Glomerular endothelial cell (primary cell): Measurements from ENCODE around the gene BLNK. TPM values are rescaled to one million over a fixed set of nuclear protein-coding genes. Genes with fewer than 3 reads are reported as not detected.

Source experiments
- DNase-seq: peaks from one replicate; pipeline ENCODE4 v3.0.0-alpha.2; 2011; ENCODE audit warnings: low read depth, low spot score; ENCODE audit errors: extremely low read depth
- total RNA-seq: library from RNA; depleted of rRNA; stranded (reverse); fragments of >200 nt; gene quantifications from 2 replicates; pipeline ENCODE4 v1.2.3, GENCODE V29; 2015

Gene BLNK
- total RNA-seq, 1 donor from 2014 or later: not detected

DNA sequence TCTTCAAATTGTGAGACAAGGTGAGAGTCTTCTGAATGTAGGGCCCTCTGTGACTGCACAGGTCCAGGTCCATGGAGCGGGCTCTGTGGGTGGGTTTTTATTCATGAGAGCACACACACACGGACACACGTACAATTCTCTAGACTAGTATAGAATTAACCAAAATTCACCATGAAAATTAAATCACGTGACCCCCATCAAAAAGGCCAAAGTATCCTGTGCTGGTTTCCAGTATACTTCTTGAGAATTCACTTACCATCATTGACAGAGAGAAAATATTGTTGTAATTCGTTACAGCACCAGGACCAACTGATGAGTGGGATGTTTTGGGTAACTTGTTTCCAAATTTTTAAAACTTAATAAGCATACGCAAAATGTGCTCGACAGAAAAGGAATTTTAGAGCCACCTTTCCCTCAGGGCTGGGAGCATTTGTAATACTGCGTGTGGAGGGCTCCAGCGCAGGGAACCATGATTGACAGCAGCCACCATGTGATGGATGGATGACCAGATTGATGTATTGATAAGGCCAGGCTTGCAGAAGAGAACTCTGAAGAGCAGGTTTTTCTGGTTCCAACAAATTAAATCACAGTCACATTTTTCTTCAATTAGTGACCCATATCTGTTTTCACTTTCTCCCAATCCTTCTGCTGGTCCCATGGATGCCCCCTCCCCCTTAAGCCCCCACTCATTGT lies 18.0 kb upstream of the BLNK start:
- no peak for DNase-seq

DNA sequence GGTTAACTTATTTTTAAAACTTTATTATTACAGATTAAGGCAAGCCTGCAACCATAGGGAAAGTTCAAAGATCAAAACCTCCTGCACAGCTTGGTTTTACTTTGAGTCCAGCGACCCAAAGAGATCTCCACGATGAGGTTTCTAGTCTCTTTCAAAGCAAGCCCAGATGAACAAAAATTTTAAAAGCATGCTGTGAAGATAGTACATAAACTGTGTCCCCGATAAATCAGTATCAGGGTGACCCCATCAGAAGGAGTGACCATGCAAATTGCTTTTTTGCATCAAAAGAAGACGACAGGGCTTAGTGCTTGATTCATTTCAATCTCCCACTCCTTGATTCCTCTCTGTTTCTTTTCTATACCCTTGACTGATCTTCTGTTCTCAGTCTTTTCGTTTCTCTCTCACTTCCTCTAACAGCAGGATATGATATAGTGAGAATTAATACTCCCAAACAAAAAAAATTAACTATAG lies 16.8 kb upstream of the BLNK start:
- DNase-seq: no peak

DNA sequence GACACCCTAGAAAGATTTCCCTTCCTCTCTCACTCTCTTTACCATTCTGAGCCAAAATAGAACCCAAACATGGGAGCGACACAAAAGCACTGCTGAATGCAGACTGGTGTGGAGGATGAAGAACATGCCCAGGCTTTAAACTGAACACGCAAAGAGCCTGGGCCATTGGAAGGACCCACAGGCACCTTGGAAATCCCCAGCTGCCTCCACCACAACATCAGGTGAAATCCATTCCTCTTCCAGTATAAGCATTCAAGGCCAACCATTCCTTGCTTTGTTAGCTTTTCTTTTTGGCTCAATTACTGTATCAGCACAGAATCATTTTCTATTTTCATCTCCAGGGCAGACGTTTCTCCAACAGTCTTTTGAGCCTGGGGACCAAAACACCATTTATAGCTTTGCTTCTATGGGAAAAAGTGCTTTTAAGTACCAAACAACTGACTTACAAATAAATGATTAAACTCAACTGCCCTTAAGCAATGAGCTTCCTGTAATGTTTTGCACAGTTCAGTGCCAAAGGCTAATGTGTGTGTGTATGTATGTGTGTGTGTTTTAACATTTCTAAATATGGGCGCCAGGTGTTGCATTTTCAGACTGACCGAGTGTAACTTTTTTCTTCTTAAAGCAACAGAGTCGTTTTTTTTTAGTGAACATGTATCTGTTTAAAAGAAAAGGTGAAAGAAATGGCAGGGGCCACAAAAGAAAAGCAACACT lies 16.2 kb upstream of the BLNK start:
- DNase-seq: no peak

DNA sequence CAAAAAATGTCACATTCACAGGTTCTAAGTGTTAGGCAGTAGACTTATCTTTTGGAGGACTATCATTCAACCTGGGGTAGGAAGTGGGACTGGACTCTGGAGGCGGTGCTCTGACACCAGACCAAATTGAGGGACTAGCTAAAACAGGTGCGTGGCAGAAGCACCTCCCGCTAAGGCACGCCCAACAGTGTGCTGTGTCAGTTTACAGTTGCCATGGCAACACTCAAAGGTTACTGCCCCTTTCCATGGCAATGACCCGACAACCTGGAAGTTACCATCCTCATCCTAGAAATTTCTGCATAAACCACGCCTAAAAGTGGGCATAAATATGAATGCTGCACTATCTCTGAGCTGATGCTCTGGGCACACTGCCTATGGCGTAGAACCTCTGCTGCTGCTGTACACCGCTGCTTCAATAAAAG lies 14.0 kb upstream of the BLNK start:
- no peak for DNase-seq

DNA sequence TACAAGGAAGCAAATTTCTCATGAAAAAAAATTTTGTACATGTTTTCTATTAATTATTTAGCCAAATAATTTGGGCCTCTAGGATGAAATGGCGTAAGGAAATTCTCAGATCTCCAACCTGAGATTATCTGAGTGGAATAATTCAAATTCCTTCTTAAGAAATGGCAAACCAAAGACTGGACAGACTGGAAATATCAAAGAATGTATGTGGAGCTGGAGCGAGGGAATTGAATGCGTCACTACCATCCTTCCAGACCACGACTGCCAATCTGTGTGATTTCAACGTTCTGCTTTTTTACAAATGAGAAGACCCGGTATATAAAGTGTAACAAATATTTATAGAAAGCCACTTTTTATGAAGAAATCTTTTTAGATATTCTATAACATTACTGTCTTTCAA lies 12.4 kb upstream of the BLNK start:
- no peak for DNase-seq

DNA sequence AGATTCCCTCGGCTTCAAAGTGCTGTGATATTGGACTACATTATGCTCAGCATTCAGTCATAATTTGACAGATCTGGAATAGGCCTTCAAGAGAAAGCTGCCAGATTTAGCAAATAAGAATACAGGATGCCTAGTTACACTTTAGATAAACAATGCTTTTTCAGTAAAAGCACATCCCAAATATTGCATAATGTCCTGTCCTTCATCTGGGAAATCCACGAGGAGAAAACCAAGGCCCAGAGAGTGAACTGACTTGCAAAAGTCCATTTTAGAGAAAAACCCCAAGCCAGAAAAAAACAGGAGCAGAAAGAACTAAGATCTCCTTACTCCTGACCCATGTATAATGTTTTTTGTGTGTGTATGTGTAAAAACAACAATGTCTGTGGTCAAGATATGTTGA lies 12.0 kb upstream of the BLNK start:
- no peak for DNase-seq

DNA sequence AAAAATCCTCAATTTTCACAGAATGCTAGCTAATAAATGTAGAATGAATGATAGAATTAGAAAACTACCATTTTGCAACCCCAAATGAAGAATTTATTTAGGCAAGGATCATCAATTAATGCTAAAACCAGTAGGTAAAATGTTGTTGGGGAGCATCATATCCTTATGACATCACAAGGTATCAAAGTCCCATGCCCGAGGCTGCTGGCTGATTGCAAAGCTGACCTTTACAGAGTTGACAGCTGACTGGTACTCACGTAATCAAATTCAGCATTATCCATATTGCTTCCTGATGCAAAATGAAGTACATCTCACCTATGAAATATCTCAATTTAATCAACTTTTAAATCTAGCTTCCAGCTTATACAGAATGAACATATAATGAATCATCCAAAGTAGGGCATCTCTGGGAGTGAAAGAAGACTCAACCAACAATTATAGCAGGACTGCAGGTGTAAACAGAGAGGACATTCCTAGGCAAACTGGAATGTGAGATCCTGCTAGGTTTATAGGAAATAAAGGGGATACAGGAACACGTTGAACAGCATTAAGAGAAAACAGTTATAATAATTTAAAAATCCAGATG lies 10.2 kb upstream of the BLNK start:
- no peak for DNase-seq

DNA sequence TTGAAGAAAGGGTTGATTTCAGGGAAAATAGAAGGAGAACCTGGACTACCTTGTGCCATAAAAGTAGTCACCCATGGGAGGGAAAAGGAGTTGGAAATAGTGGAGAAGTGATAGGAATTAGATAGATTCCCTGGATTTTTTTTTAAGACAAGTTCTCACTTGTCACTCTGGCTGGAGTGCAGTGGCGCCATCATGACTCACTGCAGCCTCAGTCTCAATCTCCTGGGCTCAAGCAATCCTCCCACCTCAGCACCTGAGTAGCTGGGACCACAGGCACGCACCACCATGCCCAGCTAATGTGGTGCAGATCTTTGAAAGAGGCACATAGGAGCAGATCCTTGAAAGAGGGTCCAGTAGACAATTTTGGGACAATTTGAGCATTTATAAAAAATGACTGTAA lies 9.5 kb upstream of the BLNK start:
- DNase-seq: no peak

DNA sequence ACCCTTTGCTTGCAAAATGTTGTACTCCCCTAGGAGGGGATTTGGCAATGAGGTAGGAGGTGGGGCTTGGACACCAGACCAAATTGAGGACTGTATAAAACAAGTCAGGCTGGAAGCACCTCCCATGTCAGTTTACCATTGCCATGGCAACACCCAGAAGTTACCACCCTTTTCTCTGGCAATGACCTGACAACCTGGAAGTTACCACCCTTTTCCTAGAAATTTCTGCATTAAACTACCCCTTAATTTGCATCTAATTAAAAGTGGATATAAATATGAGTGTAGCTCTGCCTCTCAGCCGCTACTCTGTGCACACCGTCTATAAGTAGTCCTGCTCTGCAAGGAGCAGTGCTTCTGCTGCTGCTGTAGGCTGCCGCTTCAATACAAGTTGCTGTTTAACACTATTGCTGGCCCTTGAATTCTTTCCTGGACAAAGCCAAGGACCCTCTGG lies 7.8 kb upstream of the BLNK start:
- no peak for DNase-seq

DNA sequence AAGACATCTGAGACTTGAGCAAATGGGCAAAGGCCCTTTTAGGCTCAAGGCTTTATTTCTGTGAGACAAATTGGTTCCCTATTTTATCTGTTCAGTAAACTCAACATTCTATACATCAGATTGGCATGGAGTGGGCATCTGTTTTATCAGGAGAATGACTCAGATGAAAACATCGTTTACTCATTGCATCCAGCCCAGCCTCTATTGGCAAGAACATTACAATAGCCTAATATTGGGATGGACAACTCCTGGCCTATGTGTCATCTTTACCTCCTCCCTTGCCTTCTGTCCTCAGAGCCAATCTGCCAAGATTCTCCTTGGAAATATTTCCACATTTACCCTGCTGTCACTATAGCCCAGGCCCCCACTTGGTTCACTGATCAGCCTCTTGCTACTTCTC lies 5.5 kb upstream of the BLNK start:
- DNase-seq: no peak

DNA sequence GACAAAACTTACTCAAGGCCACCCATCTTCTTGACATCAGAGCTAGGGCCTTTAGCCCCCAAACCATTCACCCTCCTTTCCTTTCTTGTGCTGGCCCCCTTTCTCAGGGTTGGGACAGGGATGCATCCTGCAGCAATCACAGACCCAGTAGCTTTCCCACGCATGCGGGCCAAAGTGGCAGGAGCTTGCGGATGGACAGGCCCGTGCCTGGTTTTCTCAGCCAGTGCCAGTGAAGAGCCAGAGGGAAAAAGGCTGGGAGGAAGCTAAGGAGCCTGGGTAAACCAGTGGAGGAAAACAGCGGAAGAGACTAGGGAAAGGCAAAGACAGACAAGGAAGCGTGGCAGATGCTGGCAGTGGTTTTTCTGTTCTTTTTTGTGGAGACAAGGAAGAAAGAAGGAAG lies 5.1 kb upstream of the BLNK start:
- no peak for DNase-seq

DNA sequence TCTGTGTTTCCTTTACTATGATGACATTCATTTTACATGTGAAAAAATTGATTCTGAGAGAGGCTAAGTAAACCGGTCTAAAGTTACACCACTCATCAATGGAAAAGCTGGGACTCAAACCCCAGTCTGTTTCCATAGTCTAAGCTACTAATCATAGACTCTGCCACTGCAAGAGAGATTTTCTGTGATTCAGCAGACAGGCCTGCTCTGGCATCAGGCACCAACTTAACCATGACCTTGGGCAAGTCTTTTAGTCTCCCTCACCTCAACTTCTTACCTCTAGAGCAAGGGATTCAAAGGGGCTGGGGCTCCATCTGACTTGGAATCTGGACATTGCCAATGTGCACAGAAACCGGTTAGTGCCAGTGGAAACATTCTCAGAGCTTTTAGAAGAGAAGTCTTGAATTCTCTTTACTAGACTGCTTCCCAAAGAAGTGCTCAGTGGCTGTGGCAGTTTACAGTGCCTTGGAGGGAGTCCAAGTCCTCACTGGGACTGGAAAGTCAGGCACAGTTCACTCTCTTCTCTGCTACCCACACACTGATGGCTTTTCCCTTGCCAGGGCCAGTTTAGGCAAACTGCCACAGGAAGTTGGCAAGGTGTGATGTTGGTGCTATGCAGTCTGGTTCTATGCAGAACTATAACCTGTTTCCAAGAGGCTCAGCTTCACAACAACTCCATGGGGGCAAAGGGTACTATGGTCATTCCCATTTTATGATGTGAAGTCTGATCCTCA lies 4.5 kb upstream of the BLNK start:
- DNase-seq: no peak

DNA sequence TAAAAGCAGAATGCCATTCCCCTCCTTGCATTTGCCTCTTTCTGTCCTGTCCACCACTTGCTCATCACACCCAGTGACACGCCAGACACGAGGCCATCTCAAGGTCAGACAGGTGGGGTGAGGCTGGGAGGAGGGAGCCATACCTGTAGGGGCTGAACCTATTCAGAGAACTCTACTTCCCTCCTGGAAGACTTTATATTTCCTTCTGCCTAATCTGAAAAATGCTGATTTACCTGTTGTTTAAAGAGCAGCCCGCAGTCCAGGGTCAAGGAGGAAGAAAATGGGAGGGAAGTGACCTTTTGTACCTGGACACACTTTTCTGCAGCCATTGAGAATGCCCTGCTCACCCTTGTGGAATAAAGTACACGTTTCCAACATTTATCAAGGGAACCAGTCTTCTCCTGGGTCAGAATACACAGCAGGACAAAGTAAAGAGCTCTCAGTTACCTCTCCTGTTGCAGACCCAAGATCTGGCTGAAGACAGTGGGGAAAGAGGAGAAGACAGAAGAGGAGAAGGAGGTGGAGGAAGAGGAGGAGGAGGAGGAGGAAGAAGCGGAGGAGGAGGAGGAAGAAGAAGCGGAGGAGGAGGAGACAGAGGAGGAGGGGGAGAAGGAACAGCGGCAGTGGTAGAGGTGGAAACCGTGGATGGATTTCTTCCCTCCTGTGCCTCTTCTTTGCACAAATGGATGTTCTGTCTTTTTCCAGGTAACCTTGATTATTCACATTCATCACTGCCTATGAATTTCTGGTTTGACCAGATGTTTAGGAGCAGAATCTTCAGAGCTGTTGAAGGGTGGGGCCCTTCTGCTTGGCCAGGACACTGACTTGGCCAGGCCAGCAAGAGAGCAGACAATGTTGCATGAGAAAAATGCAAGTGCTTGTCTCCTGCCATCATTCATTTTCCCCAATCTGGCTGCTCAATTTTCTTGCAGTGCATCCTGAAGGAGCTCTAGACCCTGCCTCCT lies 1.2 kb upstream of the BLNK start:
- no peak for DNase-seq

DNA sequence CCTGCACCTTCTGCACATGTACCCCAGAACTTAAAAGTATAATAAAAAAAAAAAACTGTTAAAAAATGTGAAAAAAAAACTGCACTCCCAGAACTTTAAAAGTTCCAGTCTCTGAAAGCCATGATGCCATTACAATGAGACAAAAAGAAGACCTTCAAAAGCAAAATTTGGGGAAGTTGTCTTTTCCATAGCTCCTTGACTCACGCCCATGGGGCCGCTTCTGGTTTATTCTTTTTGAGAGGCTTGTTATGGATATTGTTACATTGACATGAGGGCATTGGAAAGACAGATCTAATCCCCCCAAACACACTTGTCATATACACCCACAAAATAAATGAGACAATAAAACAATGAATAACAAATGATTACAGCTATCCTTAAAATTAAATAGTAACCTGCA lies 798 bp downstream of the BLNK start:
- no peak for DNase-seq

DNA sequence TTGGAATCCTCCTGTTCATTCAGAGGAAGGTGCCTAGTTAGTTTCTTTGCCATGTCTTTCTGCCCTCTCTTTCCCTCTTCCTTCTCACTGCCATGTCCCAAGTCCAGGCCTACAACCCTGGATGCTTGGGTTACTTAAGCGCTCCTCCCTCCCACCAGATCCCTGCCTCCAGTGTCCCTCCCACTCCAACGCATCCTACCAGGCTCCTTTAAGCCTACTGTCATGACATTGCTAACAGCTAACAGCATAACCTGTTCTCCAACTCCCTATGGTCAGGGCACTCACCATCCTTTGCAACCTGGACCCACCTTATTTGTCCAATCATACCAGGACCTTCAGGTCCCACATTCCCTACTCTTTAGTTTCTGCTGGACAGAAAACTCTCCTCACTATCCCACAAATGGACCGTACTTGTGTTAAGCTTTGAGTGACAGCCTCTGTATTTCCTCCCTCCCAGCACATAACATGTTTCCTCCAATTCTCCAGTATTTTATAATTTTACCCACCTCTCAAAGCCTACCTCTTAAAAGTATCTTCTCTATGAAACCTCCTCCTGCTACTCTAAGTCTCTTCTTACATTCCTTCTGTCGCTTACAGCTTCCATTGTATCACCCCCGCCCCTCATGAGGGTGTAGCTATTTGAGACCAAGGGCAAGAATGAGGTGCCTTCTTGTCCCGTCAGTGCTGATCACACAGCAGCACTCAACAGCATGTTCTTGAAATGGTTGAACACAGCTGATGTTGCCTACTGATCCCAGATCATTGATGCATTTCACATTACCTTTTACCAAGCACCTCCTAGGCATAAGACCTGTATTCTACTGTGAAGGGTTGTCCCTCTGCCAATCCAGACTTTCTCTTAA lies 1.7 kb downstream of the BLNK start:
- DNase-seq: no peak

DNA sequence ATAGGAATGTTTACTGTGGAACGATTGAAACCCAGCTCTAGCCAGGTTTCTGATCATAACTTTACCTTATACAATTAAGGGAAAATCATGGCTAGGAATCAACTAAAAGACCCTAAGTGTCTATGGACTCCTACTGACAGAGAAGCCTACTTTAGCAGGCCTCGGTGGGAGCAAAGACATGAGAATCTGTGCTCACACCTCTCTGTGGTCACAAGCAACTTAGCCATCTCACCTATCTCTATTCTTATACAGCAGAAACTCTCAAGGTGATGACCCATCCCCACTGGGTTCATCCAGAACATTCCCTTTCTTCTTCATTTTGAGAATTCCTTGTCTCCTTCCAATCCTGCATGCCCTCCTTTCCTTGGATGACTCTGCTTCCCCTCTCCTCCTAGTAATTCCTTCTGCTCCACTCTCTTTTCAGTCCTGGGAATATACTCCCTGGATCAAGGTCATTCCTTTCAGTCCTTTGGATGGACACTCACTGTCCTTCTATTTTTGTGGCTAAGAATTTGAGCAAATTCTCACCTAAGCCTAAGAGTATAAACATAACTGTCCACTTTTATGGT lies 2.9 kb downstream of the BLNK start:
- DNase-seq: no peak

DNA sequence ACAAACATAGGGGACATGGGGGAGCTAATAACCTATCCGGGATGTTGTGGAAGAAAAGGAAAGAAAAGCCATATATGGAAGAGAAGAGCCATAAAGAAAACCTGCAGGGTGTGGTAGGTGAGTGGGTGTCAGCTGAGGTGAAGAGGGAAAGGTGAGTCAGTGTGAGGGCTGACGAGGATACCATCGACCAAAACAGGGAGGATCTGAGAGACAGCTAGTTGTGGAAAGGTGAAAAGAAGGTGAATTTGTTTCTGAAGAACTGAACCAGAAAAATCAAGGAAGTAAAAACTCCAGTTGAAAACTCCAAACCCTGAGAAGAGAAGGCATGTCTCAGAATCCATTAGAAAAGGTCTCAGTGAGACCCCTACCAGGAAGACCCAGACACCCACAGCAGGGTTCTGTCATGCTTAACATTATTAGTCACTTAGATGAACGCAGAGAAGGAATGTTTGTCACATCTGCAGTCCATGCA lies 4.1 kb downstream of the BLNK start:
- DNase-seq: no peak

DNA sequence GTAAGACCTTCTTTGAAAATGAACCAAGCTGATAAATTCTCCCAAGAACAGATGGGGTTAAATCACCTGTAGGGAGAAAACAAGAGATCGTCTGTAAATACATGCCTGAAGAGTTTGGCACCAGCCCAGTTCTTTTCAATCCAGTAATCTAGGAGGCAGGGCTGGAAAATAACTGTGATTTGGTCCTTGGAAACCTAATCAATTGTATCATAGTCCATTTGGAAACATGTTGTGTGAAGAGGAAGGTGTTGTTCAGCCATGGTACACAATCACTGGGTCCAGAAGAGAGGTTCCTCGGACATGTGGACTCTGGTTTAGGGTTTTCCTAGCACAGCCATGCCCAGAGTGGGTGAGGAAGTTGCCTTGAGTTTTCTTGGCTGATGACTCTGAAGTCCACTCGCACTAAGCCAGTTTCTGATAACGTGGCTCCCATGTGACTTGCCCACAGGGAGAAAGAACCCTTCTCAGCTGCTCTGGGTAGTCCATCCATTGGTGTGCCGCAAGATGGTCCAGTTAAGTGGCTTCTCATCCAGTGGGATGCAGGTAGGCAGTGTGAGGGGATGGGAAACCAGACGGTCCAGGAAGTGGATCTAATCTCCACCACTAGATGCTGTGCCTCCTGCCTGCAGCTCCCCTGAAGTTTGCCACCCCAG lies 5.1 kb downstream of the BLNK start:
- DNase-seq: no peak
